ENCODE results near the gene SRRM3.
"Not testable (repeated sequence)": the region's sequence is repeated elsewhere in the genome, so short reads cannot be mapped to it uniquely, and the experiment has no call there.

The SRRM3 gene

GRCh38 chr7:76292911-76293310 lies 91.2 kb downstream of the SRRM3 start:
- DNase-seq, result not testable (repeated sequence)

GRCh38 chr7:76293407-76293901 lies 91.8 kb downstream of the SRRM3 start:
- DNase-seq, result no peak

- no peak for DNase-seq
Observed at GRCh38 chr7:76294344-76295024, 92.8 kb downstream of the SRRM3 start.

- DNase-seq, result no peak
Observed at GRCh38 chr7:76296743-76297740, 95.3 kb downstream of the SRRM3 start.

- no peak for DNase-seq
Observed at GRCh38 chr7:76300166-76300731, 98.6 kb downstream of the SRRM3 start.

- DNase-seq, result no peak
Observed at GRCh38 chr7:76301000-76301399, 99.3 kb downstream of the SRRM3 start.

- DNase-seq, result peak; percentile 55
Observed at GRCh38 chr7:76302347-76303201, 100.9 kb downstream of the SRRM3 start, which contains the start of gene HSPB1. Gene HSPB1 (plus strand): TSS chr7:76302673. CDS start chr7:76302713, 40 bp downstream.

- DNase-seq, result peak; percentile 72
Observed at GRCh38 chr7:76303202-76304147, 101.8 kb downstream of the SRRM3 start.

GRCh38 chr7:76304888-76305375 lies 103.2 kb downstream of the SRRM3 start:
- no peak for DNase-seq

GRCh38 chr7:76308874-76309273 lies 107.2 kb downstream of the SRRM3 start:
- not testable (repeated sequence) for DNase-seq

- not testable (repeated sequence) for DNase-seq
Observed at GRCh38 chr7:76309341-76310101, 107.8 kb downstream of the SRRM3 start.

- DNase-seq, result no peak
Observed at GRCh38 chr7:76310102-76310957, 108.6 kb downstream of the SRRM3 start.

GRCh38 chr7:76311838-76312237 lies 110.1 kb downstream of the SRRM3 start:
- DNase-seq, result not testable (repeated sequence)

- DNase-seq, result peak; percentile 92
Observed at GRCh38 chr7:76314042-76314721, 112.5 kb downstream of the SRRM3 start.

GRCh38 chr7:76314740-76315139 lies 113.0 kb downstream of the SRRM3 start:
- not testable (repeated sequence) for DNase-seq

- DNase-seq, result no peak
Observed at GRCh38 chr7:76315364-76315763, 113.7 kb downstream of the SRRM3 start.

GRCh38 chr7:76316984-76317781 lies 115.5 kb downstream of the SRRM3 start:
- DNase-seq, result no peak

All from central memory CD4-positive, alpha-beta T cell (primary cell).